Breast epithelium (tissue), 4 donors: ENCODE measurements around the gene WDR6. TPM values are rescaled to one million over a fixed set of nuclear protein-coding genes. Genes with fewer than 3 reads are reported as not detected.

Experiments used
- DNase-seq, 2 donors: peaks; one replicate each; pipeline ENCODE4 v3.0.0-alpha.2; 2019; ENCODE audit warnings: low spot score in 2 of 2
- H3K27ac ChIP-seq, 2 donors: fragments of 200-600 bp; sonication (generic) in 1 of 2; one replicate each; pipeline ENCODE4 v1.5.1; 2016 to 2019; ENCODE audit warnings: mild to moderate bottlenecking in 1 of 2
- H3K27me3 ChIP-seq, 2 donors: fragments of 200-600 bp; sonication (generic) in 1 of 2; one replicate each; pipeline versions ENCODE4 v1.5.1 to v1.6.0; 2017 to 2019; ENCODE audit warnings: control low read depth in 1 of 2, mild to moderate bottlenecking in 1 of 2
- H3K36me3 ChIP-seq: fragments of 200-600 bp; one replicate; pipeline ENCODE4 v1.5.1; 2019
- H3K4me1 ChIP-seq, 2 donors: fragments of 200-600 bp; sonication (generic); one replicate each; pipeline ENCODE4 v1.5.1; 2016 to 2019; ENCODE audit warnings: control low read depth in 1 of 2
- H3K4me3 ChIP-seq, 3 donors: fragments of 200-600 bp; sonication (generic); 1 replicate in 2 of 3; 2 replicates in 1 of 3; pipeline ENCODE4 v1.5.1; 2016 to 2019; ENCODE audit warnings: mild to moderate bottlenecking in 3 of 3, moderate library complexity in 2 of 3
- H3K9me3 ChIP-seq, 2 donors: fragments of 200-600 bp; sonication (generic) in 1 of 2; one replicate each; pipeline ENCODE4 v1.5.1; 2016 to 2019; ENCODE audit warnings: control low read depth in 1 of 2
- CTCF ChIP-seq, 3 donors: fragments of 450-650 bp; IDR thresholded peaks; one replicate each; pipeline ENCODE4 v1.5.1; 2016 to 2017; ENCODE audit warnings: antibody characterized with exemption in 3 of 3, mild to moderate bottlenecking in 3 of 3, moderate library complexity in 3 of 3
- POLR2A ChIP-seq: fragments of 450-650 bp; IDR thresholded peaks from one replicate; pipeline ENCODE4 v1.6.1; 2016; ENCODE audit warnings: antibody characterized with exemption, mild to moderate bottlenecking, moderate library complexity
- POLR2AphosphoS5 ChIP-seq, 3 donors: sonication (generic); formaldehyde crosslinking; IDR thresholded peaks; one replicate each; pipeline ENCODE4 v1.6.1; 2017; ENCODE audit warnings: antibody characterized with exemption in 3 of 3
- intact Hi-C: fragments of 100-400 bp; cut with DNase I; formaldehyde crosslinking; loops from one replicate; pipeline ENCODE4 v1.15.1; 2023; ENCODE audit warnings: low total_unique reads
- total RNA-seq, 3 donors: library from RNA; depleted of rRNA; stranded (reverse); fragments of >200 nt; gene quantifications; one replicate each; pipeline ENCODE4 v1.1.0, GENCODE V29; 2016

Gene WDR6
- total RNA-seq, 3 donors from 2014 or later, result 57.9 to 143 (median 135) TPM

- TF ChIP-seq CTCF (IDR thresholded peaks at IDR 0.05) (no peak), POLR2AphosphoS5 (IDR thresholded peaks at IDR 0.05) (no peak), POLR2A (no peak)
- Histone ChIP-seq H3K27ac (no peak overlapping the region), H3K27me3 (no peaks in the 10 kb centered on the region), H3K4me1 (peaks cover 0 to 7% of the 10 kb centered on the region in 2 donors), H3K36me3 (peaks cover 7% of the 10 kb centered on the region), H3K4me3 (no peak overlapping the region), H3K9me3 (no peaks in the 10 kb centered on the region)
- DNase-seq, result no peak
- intact Hi-C loops, result no loop called here
Measured at GRCh38 chr3:49013113-49013737, 6.0 kb downstream of the WDR6 start.

- TF ChIP-seq POLR2AphosphoS5 (IDR thresholded peaks at IDR 0.05) (no peak), CTCF (IDR thresholded peaks at IDR 0.05) (peak in 2 of 3 donors; percentile 42 to 48), POLR2A (no peak)
- Histone ChIP-seq H3K4me3 (no peak overlapping the region), H3K4me1 (peaks cover 0 to 7% of the 10 kb centered on the region in 2 donors), H3K27me3 (no peaks in the 10 kb centered on the region), H3K27ac (no peak overlapping the region), H3K9me3 (no peaks in the 10 kb centered on the region), H3K36me3 (peaks cover 7% of the 10 kb centered on the region)
- intact Hi-C loops, result no loop called here
- no peak for DNase-seq
Measured at GRCh38 chr3:49013738-49014660, 6.8 kb downstream of the WDR6 start.

GRCh38 chr3:49015072-49015471 is 7.9 kb downstream of the WDR6 start:
- intact Hi-C loops, result no loop called here
- Histone ChIP-seq H3K36me3 (peaks cover 7% of the 10 kb centered on the region), H3K4me3 (no peak overlapping the region), H3K27me3 (no peaks in the 10 kb centered on the region), H3K9me3 (no peaks in the 10 kb centered on the region), H3K27ac (no peak overlapping the region), H3K4me1 (peaks cover 5 to 7% of the 10 kb centered on the region in 2 donors)
- no peak for TF ChIP-seq CTCF (IDR thresholded peaks at IDR 0.05)
- no peak for TF ChIP-seq POLR2AphosphoS5 (IDR thresholded peaks at IDR 0.05)
- TF ChIP-seq POLR2A, result no peak
- DNase-seq, result no peak

GRCh38 chr3:49015765-49016164 is 8.6 kb downstream of the WDR6 start:
- peak in 1 of 2 donors; percentile 72 for DNase-seq
- Histone ChIP-seq H3K4me3 (no peak overlapping the region), H3K9me3 (no peaks in the 10 kb centered on the region), H3K27ac (no peak overlapping the region), H3K36me3 (peaks cover 7% of the 10 kb centered on the region), H3K4me1 (peaks cover 9 to 10% of the 10 kb centered on the region in 2 donors), H3K27me3 (no peaks in the 10 kb centered on the region)
- intact Hi-C loops, result no loop called here
- TF ChIP-seq POLR2A (no peak), CTCF (IDR thresholded peaks at IDR 0.05) (no peak), POLR2AphosphoS5 (IDR thresholded peaks at IDR 0.05) (no peak)
